Right renal cortex interstitium (tissue), 3 donors: Measurements from ENCODE around the gene MACF1. TPM values are rescaled to one million over a fixed set of nuclear protein-coding genes. Genes with fewer than 3 reads are reported as not detected.

Source experiments
- DNase-seq, 3 donors: peaks; one replicate each; pipeline ENCODE4 v3.0.0-alpha.2; 2013; ENCODE audit warnings: low read depth in 3 of 3, low spot score in 2 of 3
- polyA plus RNA-seq, 3 donors: library from polyadenylated mRNA; unstranded; fragments of 120-200 nt; gene quantifications; one replicate each; pipeline ENCODE4 v1.2.1, GENCODE V29; 2013; ENCODE audit not compliant: insufficient read length in 3 of 3

Gene MACF1
- polyA plus RNA-seq, 3 donors = 233 to 252 (median 236) TPM

- no peak for DNase-seq
Measured at GRCh38 chr1:39255222-39255621, 50.7 kb downstream of the MACF1 start.

GRCh38 chr1:39258146-39258924, 53.8 kb downstream of the MACF1 start:
- peak in 2 of 3 donors; percentile 38 to 69 for DNase-seq

GRCh38 chr1:39258925-39259244, 54.4 kb downstream of the MACF1 start:
- no peak for DNase-seq

DNA sequence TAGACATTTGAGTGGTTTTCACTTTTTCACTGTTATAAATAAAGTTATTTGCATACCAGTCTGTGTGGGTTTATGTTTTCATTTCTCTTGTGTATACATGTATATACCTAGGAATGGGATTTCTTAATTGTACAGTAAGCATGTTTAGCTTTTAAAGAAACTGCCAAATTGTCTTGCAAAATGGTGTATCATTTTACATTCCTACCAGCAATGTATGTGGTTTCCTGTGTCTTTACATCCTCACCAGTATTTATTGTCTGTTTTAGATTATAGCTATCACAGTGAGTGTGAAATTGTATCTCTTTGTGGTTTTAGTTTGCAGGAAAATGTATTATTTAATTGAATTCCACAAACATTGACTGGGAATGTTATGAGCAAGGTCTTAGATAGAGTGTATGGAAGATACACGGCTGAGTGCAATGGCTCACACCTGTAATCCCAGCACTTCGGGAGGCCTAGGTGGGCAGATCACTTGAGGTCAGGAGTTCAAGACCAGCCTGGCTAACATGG, 57.3 kb downstream of the MACF1 start:
- no peak for DNase-seq

GRCh38 chr1:39262802-39263201, 58.3 kb downstream of the MACF1 start:
- no peak for DNase-seq

- DNase-seq = no peak
Measured at GRCh38 chr1:39266269-39266668, 61.8 kb downstream of the MACF1 start.

- DNase-seq = no peak
Measured at GRCh38 chr1:39266792-39267191, 62.3 kb downstream of the MACF1 start.

GRCh38 chr1:39268112-39268581, 63.7 kb downstream of the MACF1 start:
- DNase-seq = peak in 2 of 3 donors; percentile 45 to 56

- DNase-seq = no peak
Measured at GRCh38 chr1:39268906-39269305, 64.4 kb downstream of the MACF1 start.

- DNase-seq = no peak
Measured at GRCh38 chr1:39269349-39269748, 64.9 kb downstream of the MACF1 start.

DNA sequence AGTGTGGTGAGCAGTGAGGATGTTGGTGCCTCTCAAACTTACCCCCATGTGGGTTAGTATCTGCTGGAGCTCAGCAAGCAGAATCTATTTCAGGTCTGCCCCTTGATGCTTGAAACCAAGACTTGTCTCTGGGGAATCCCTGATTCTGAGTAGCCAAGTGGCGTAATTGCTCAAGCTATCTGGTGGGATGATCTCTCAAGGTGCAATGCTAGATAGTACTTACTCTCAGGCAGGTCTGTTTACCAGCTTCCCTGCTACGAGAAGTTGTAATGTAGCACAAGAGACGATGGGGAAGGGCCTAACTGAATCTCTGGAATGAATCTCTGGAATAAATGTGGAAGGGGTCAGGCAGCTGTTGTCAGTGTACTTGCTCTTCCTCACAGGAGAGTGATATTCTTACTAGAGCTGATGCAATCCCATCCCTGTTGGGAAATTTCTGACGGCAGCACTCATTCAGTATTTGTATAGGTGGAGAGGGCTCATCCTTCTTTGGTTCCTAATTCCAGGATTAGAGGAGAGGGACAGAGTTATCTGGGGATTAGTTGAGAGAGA, 65.4 kb downstream of the MACF1 start:
- DNase-seq = no peak

- no peak for DNase-seq
Measured at GRCh38 chr1:39270368-39270767, 65.9 kb downstream of the MACF1 start.

GRCh38 chr1:39272027-39272797, 67.7 kb downstream of the MACF1 start:
- no peak for DNase-seq

- DNase-seq = no peak
Measured at GRCh38 chr1:39272798-39273469, 68.4 kb downstream of the MACF1 start.

DNA sequence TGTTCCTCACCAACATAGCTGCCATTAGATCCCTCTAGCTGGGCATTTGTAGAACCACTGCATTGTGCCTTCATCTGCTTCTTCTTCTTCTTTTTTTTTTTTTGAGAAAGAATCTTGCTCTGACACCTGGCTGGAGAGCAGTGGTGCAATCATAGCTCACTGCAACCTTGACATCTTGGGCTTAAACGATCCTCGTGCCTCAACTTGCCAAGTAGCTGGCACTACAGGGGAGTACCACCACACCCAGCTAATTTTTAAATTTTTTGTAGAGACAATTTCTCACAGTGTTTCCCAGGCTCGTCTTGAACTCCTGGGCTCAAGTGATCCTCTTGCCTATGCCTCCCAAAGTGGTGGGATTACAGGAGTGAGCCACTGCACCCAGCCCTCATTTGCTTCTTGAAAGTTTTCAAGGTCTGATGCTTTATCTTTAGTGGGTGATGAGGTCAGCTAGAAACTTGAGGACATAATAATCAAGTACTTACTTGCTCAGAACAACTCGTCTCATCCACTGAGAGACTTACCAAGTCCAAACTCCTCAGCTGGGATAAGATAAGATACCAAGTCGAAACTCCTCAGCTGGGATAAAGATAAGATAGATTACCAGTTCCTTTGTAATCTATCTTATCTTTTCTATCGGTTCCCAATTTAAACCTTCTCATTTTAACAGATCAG, 71.5 kb downstream of the MACF1 start:
- DNase-seq = no peak

- DNase-seq = no peak
Measured at GRCh38 chr1:39277879-39278278, 73.4 kb downstream of the MACF1 start.

GRCh38 chr1:39282537-39283216, 78.2 kb downstream of the MACF1 start:
- no peak for DNase-seq

DNA sequence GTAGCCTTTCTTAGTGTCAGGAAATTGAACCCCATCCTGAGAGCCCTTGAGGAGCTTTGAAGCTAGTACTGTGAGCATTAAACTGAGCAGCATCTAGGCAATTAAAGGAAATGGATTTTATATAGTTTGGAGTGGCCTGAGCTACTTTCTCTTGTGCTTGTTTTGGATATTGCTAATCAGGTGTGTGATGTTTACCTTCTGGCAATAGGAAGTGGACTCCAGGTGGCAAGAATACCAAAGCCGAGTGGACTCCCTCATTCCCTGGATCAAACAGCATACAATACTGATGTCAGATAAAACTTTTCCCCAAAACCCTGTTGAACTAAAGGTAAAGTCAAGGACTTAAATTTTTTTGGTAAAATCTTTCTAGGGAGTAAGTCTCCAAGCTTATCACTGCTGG, 79.4 kb downstream of the MACF1 start:
- DNase-seq = no peak

- DNase-seq = no peak
Measured at GRCh38 chr1:39287541-39287940, 83.0 kb downstream of the MACF1 start.
